GM23248 (cell line): ENCODE measurements around the gene CHRNA10. TPM values are rescaled to one million over a fixed set of nuclear protein-coding genes. Genes with fewer than 3 reads are reported as not detected.

ENCODE experiments used
- DNase-seq: peaks from one replicate; pipeline ENCODE4 v3.0.0-alpha.2; 2015
- H2AFZ ChIP-seq: fragments of 200-600 bp; sonication (generic); 2 replicates; pipeline ENCODE4 v1.6.1; 2016; ENCODE audit warnings: antibody characterized with exemption
- H3F3A ChIP-seq: fragments of 200-600 bp; sonication (generic); 2 replicates; pipeline ENCODE4 v1.6.1; 2016; ENCODE audit warnings: mild to moderate bottlenecking, antibody characterized with exemption, mixed run types; ENCODE audit not compliant: insufficient read depth
- H3K27ac ChIP-seq: fragments of 200-600 bp; sonication (generic); 2 replicates; pipeline ENCODE4 v1.5.1; 2016; ENCODE audit warnings: mild to moderate bottlenecking
- H3K27me3 ChIP-seq: fragments of 200-600 bp; sonication (generic); replicated peaks from 2 replicates; pipeline ENCODE4 v1.6.1; 2016; ENCODE audit warnings: mild to moderate bottlenecking; ENCODE audit not compliant: insufficient read depth
- H3K36me3 ChIP-seq: fragments of 200-600 bp; sonication (generic); 2 replicates; pipeline ENCODE4 v1.6.1; 2016; ENCODE audit warnings: low read depth, mild to moderate bottlenecking
- H3K4me1 ChIP-seq: fragments of 200-600 bp; sonication (generic); 2 replicates; pipeline ENCODE4 v1.6.1; 2016; ENCODE audit warnings: mild to moderate bottlenecking; ENCODE audit not compliant: insufficient read depth
- H3K4me2 ChIP-seq: fragments of 200-600 bp; sonication (generic); one replicate; pipeline ENCODE4 v1.6.1; 2016; ENCODE audit warnings: mild to moderate bottlenecking; ENCODE audit not compliant: unreplicated experiment
- H3K4me3 ChIP-seq: fragments of 200-600 bp; sonication (generic); 2 replicates; pipeline ENCODE4 v1.5.1; 2016; ENCODE audit warnings: mild to moderate bottlenecking
- H3K79me2 ChIP-seq: fragments of 200-600 bp; sonication (generic); 2 replicates; pipeline ENCODE4 v1.6.1; 2016; ENCODE audit warnings: mild to moderate bottlenecking; ENCODE audit not compliant: insufficient read depth
- H3K9ac ChIP-seq: fragments of 200-600 bp; sonication (generic); 2 replicates; pipeline ENCODE4 v1.6.1; 2016; ENCODE audit warnings: mild to moderate bottlenecking
- H3K9me2 ChIP-seq: fragments of 200-600 bp; sonication (generic); 2 replicates; pipeline ENCODE4 v1.6.1; 2016; ENCODE audit warnings: mixed run types, mild to moderate bottlenecking, moderate library complexity; ENCODE audit not compliant: insufficient read depth
- H3K9me3 ChIP-seq: fragments of 200-600 bp; sonication (generic); one replicate; pipeline ENCODE4 v1.6.1; 2017; ENCODE audit warnings: low read depth
- H4K20me1 ChIP-seq: fragments of 200-600 bp; sonication (generic); 2 replicates; pipeline ENCODE4 v1.6.0; 2016; ENCODE audit not compliant: insufficient read depth
- EZH2 ChIP-seq: fragments of 200-600 bp; sonication (generic); IDR thresholded peaks from 2 replicates; pipeline ENCODE4 v1.6.1; 2018; ENCODE audit warnings: antibody characterized with exemption, mild to moderate bottlenecking; ENCODE audit not compliant: insufficient read depth, poor library complexity, severe bottlenecking
- EZH2phosphoT487 ChIP-seq: fragments of 200-600 bp; sonication (generic); IDR thresholded peaks from 2 replicates; pipeline ENCODE4 v1.6.1; 2018; ENCODE audit warnings: antibody characterized with exemption, moderate library complexity, mild to moderate bottlenecking, low read depth; ENCODE audit not compliant: insufficient read depth
- WGBS, 2 experiments: methylation state at CpG; one replicate each; pipeline ENCODE4 v1.1.6; 2015 to 2017; ENCODE audit warnings: low lambda C conversion rate in 2 of 2, low coverage in 1 of 2; ENCODE audit errors: missing lambda C conversion rate in 2 of 2; 5-methylcytosine and 5-hydroxymethylcytosine counted together
- in situ Hi-C: fragments of 300-500 bp; cut with MboI; formaldehyde crosslinking; loops from 2 replicates; pipeline ENCODE4 v1.15.0; 2020
- polyA plus RNA-seq: library from polyadenylated mRNA; unstranded; fragments of >200 nt; fragmentation: Nextera tagmentation; extraction: Ambion mirVana; gene quantifications from 2 replicates; pipeline ENCODE4 v1.2.1, GENCODE V29; 2016
- total RNA-seq: library from RNA; depleted of rRNA; stranded (reverse); fragments of >200 nt; shearing (Covaris generic); gene quantifications from 2 replicates; pipeline ENCODE4 v1.2.3, GENCODE V29; 2014

CHRNA10 gene
- total and polyA plus RNA-seq, 2 experiments from 2014 or later = 0.28 to 0.65 TPM

GRCh38 chr11:3623767-3624458 is 47.3 kb downstream of the CHRNA10 start:
- in situ Hi-C loops = no loop called here
- TF ChIP-seq EZH2phosphoT487 (no peak), EZH2 (no peak)
- DNase-seq = no peak

GRCh38 chr11:3623121-3623520 is 48.1 kb downstream of the CHRNA10 start:
- TF ChIP-seq EZH2phosphoT487 = no peak
- no peak for TF ChIP-seq EZH2
- 80 to 88% methylated on average over 5 of the region's 5 CpGs for WGBS, 2 experiments
- H3K4me2 ChIP-seq = no peak overlapping the region
- H3K27ac ChIP-seq = no peak overlapping the region
- no peaks in the 10 kb centered on the region for H3K36me3 ChIP-seq
- H3K9ac ChIP-seq = no peak overlapping the region
- H3K4me3 ChIP-seq = no peak overlapping the region
- H4K20me1 ChIP-seq = no peaks in the 10 kb centered on the region
- DNase-seq = no peak
- H2AFZ ChIP-seq = no peak overlapping the region
- H3F3A ChIP-seq = no peaks in the 10 kb centered on the region
- in situ Hi-C loops = no loop called here
- H3K9me3 ChIP-seq = no peaks in the 10 kb centered on the region
- no peaks in the 10 kb centered on the region for H3K9me2 ChIP-seq
- no peaks in the 10 kb centered on the region; the same call in 1 of the 2 replicates for H3K4me1 ChIP-seq
- H3K79me2 ChIP-seq = no peaks in the 10 kb centered on the region
- no peaks in the 10 kb centered on the region for H3K27me3 ChIP-seq

More at GRCh38 chr11:3623767-3624458, 47.3 kb downstream of the CHRNA10 start:
- Histone ChIP-seq H3K9me3 (no peaks in the 10 kb centered on the region), H3K4me3 (no peak overlapping the region), H3K4me1 (no peaks in the 10 kb centered on the region; the same call in 1 of the 2 replicates), H4K20me1 (no peaks in the 10 kb centered on the region), H3K9ac (no peak overlapping the region), H2AFZ (no peak overlapping the region), H3K27me3 (no peaks in the 10 kb centered on the region), H3K79me2 (no peaks in the 10 kb centered on the region), H3K27ac (no peak overlapping the region), H3K4me2 (no peak overlapping the region), H3F3A (no peaks in the 10 kb centered on the region), H3K36me3 (no peaks in the 10 kb centered on the region), H3K9me2 (no peaks in the 10 kb centered on the region)
- 61 to 71% methylated on average over 8 of the region's 8 CpGs for WGBS, 2 experiments

- WGBS, 2 experiments = 55 to 61% methylated on average over 4 of the region's 4 CpGs
- H2AFZ ChIP-seq = no peak overlapping the region
- H4K20me1 ChIP-seq = no peaks in the 10 kb centered on the region
- no peak overlapping the region for H3K27ac ChIP-seq
- DNase-seq = no peak
- H3K4me3 ChIP-seq = no peak overlapping the region
- H3K9me2 ChIP-seq = no peaks in the 10 kb centered on the region
- no peaks in the 10 kb centered on the region for H3K27me3 ChIP-seq
- no peaks in the 10 kb centered on the region; the same call in 1 of the 2 replicates for H3K4me1 ChIP-seq
- H3K36me3 ChIP-seq = no peaks in the 10 kb centered on the region
- H3K9me3 ChIP-seq = no peaks in the 10 kb centered on the region
- H3K9ac ChIP-seq = no peak overlapping the region
- H3F3A ChIP-seq = no peaks in the 10 kb centered on the region
- no peak overlapping the region for H3K4me2 ChIP-seq
- TF ChIP-seq EZH2 (no peak), EZH2phosphoT487 (no peak)
- in situ Hi-C loops = no loop called here
- H3K79me2 ChIP-seq = no peaks in the 10 kb centered on the region
Observed at GRCh38 chr11:3622521-3622920, 48.7 kb downstream of the CHRNA10 start.

- TF ChIP-seq EZH2 (no peak), EZH2phosphoT487 (no peak)
- Histone ChIP-seq H3K79me2 (no peaks in the 10 kb centered on the region), H2AFZ (no peak overlapping the region), H3K4me3 (no peak overlapping the region), H3K36me3 (no peaks in the 10 kb centered on the region), H3F3A (no peaks in the 10 kb centered on the region), H3K9me3 (no peaks in the 10 kb centered on the region), H3K9ac (no peak overlapping the region), H3K9me2 (no peaks in the 10 kb centered on the region), H3K4me2 (no peak overlapping the region), H3K27me3 (no peaks in the 10 kb centered on the region), H4K20me1 (no peaks in the 10 kb centered on the region), H3K4me1 (no peaks in the 10 kb centered on the region), H3K27ac (no peak overlapping the region)
- 59 to 68% methylated on average over 8 of the region's 8 CpGs for WGBS, 2 experiments
- DNase-seq = no peak
- in situ Hi-C loops = no loop called here
Observed at GRCh38 chr11:3617990-3618389, 53.2 kb downstream of the CHRNA10 start.
